Mammary microvascular endothelial cell (primary cell): ENCODE results near the gene B3GNT5. TPM values are rescaled to one million over a fixed set of nuclear protein-coding genes. Genes with fewer than 3 reads are reported as not detected.

Experiments used
- total RNA-seq: library from RNA; depleted of rRNA; stranded (reverse); fragments of >200 nt; gene quantifications from 2 replicates; pipeline ENCODE4 v1.2.3, GENCODE V29; 2015

The B3GNT5 gene
- total RNA-seq, result 27.4 and 27.7 TPM in 2 replicates

DNA sequence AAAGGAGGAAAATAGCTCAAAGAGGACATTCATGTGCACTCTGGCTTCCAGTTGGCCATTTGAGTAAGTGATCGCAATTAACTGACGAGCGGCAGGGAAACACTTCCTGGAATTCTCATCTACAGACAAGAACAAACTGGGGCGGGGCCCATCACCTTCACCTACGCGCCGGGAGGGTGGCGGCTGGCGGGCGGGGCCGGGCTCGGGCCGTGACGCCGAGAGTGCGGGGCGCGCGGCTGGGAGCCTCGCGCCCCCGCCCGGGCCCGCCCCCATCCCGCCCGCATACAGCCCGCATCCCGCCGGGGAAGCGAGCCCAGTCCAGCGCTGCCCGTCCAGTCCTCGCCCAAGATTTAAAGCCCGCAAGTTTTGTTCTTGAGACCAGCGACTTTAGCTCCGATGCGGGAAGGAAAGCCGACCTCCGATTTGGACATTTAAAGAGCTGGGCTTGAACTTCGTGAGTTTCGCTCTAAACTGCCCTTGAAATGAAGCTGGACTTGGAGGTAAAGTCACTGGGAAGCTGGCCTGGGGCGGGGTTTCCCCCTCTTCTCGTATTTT, at the start of gene B3GNT5:
B3GNT5 (plus strand) TSS at position 281 of the 555 bp plus-strand sequence. CDS start 16,546 bp downstream, outside the sequence.

Other genes with a start within 250 kb of the B3GNT5 start
- 11.7 and 17.3 TPM in 2 replicates for gene MCCC1, start 153.8 kb upstream of the B3GNT5 start, total RNA-seq
- 14.2 and 16.5 TPM in 2 replicates for gene LAMP3, start 90.5 kb upstream of the B3GNT5 start, total RNA-seq
- gene MCF2L2, start 175.4 kb downstream of the B3GNT5 start, total RNA-seq, result 0.15 and 1.7 TPM in 2 replicates